ENCODE measurements around the gene SLC41A3.
"Not testable (repeated sequence)": the region's sequence is repeated elsewhere in the genome, so short reads cannot be mapped to it uniquely, and the experiment has no call there.

The SLC41A3 gene

GRCh38 chr3:125967156-125967555, 116.8 kb downstream of the SLC41A3 start:
- no peak for DNase-seq (ENCODE audit: insufficient read length, low spot score)
- no peak for TF ChIP-seq CTCF (IDR thresholded peaks at IDR 0.05; ENCODE audit: insufficient read depth, missing control alignments)
- no peak for FAIRE-seq

- no peak for TF ChIP-seq CTCF (IDR thresholded peaks at IDR 0.05; ENCODE audit: insufficient read depth, missing control alignments)
- FAIRE-seq (no peak), DNase-seq (ENCODE audit: insufficient read length, low spot score) (no peak)
These were observed 118.4 kb downstream of the SLC41A3 start for GRCh38 chr3:125965505-125965904.

- not testable (repeated sequence) for FAIRE-seq; DNase-seq (ENCODE audit: insufficient read length, low spot score)
These were observed 120.1 kb downstream of the SLC41A3 start for GRCh38 chr3:125963834-125964233.

GRCh38 chr3:125961289-125961589, 122.7 kb downstream of the SLC41A3 start:
- DNase-seq (ENCODE audit: insufficient read length, low spot score) (no peak), FAIRE-seq (no peak)
- no peak for TF ChIP-seq CTCF (IDR thresholded peaks at IDR 0.05; ENCODE audit: insufficient read depth, missing control alignments)

- TF ChIP-seq CTCF (IDR thresholded peaks at IDR 0.05; ENCODE audit: insufficient read depth, missing control alignments): no peak
- no peak for FAIRE-seq
- DNase-seq (ENCODE audit: insufficient read length, low spot score): no peak
These were observed 123.3 kb downstream of the SLC41A3 start for GRCh38 chr3:125960456-125961288.

- FAIRE-seq: no peak
- DNase-seq (ENCODE audit: insufficient read length, low spot score): no peak
- TF ChIP-seq CTCF (IDR thresholded peaks at IDR 0.05; ENCODE audit: insufficient read depth, missing control alignments): no peak
These were observed 123.9 kb downstream of the SLC41A3 start for GRCh38 chr3:125960066-125960424.

- no peak for FAIRE-seq
- DNase-seq (ENCODE audit: insufficient read length, low spot score): no peak
- no peak for TF ChIP-seq CTCF (IDR thresholded peaks at IDR 0.05; ENCODE audit: insufficient read depth, missing control alignments)
These were observed 124.4 kb downstream of the SLC41A3 start for GRCh38 chr3:125959317-125960065.

All from D721Med (cell line).